ENCODE measurements around the gene C12orf76.

GRCh38 chr12:110012137-110012536 lies 36.2 kb downstream of the C12orf76 start:
- TF ChIP-seq ZNF10 (tag by site-specific recombination; IDR thresholded peaks at IDR 0.05) = no peak
- no peak for TF ChIP-seq CTCF (tag by site-specific recombination; IDR thresholded peaks at IDR 0.05)
- TF ChIP-seq, protein P1, sequence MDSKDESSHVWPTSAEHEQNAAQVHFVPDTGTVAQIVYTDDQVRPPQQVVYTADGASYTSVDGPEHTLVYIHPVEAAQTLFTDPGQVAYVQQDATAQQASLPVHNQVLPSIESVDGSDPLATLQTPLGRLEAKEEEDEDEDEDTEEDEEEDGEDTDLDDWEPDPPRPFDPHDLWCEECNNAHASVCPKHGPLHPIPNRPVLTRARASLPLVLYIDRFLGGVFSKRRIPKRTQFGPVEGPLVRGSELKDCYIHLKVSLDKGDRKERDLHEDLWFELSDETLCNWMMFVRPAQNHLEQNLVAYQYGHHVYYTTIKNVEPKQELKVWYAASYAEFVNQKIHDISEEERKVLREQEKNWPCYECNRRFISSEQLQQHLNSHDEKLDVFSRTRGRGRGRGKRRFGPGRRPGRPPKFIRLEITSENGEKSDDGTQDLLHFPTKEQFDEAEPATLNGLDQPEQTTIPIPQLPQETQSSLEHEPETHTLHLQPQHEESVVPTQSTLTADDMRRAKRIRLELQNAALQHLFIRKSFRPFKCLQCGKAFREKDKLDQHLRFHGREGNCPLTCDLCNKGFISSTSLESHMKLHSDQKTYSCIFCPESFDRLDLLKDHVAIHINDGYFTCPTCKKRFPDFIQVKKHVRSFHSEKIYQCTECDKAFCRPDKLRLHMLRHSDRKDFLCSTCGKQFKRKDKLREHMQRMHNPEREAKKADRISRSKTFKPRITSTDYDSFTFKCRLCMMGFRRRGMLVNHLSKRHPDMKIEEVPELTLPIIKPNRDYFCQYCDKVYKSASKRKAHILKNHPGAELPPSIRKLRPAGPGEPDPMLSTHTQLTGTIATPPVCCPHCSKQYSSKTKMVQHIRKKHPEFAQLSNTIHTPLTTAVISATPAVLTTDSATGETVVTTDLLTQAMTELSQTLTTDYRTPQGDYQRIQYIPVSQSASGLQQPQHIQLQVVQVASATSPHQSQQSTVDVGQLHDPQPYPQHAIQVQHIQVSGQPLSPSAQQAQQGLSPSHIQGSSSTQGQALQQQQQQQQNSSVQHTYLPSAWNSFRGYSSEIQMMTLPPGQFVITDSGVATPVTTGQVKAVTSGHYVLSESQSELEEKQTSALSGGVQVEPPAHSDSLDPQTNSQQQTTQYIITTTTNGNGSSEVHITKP (tag by site-specific recombination; IDR thresholded peaks at IDR 0.05) = no peak
- TF ChIP-seq EGR2 (tag by site-specific recombination; IDR thresholded peaks at IDR 0.05; ENCODE audit: low read depth) = no peak
- no peak for TF ChIP-seq RBAK (tag by site-specific recombination; IDR thresholded peaks at IDR 0.05)
- no peak for TF ChIP-seq ZNF280D (tag by site-specific recombination; IDR thresholded peaks at IDR 0.05)
- no peak for TF ChIP-seq KLF17 (tag by site-specific recombination; IDR thresholded peaks at IDR 0.05)
- TF ChIP-seq ZNF561 (tag by site-specific recombination; IDR thresholded peaks at IDR 0.05; ENCODE audit: borderline replicate concordance) = no peak
- no peak for TF ChIP-seq ZNF544 (tag by site-specific recombination; IDR thresholded peaks at IDR 0.05)
- TF ChIP-seq ZNF600 (tag by site-specific recombination; IDR thresholded peaks at IDR 0.05) = no peak
